Hepatocyte (in vitro differentiated cells): ENCODE results near the gene EPHB6.

ENCODE experiments used
- CTCF ChIP-seq: fragments of 200-600 bp; sonication (generic); IDR thresholded peaks from 2 replicates; pipeline ENCODE4 v1.5.1; 2016; ENCODE audit warnings: antibody characterized with exemption, mild to moderate bottlenecking; ENCODE audit not compliant: poor library complexity
- EZH2 ChIP-seq: fragments of 200-600 bp; sonication (generic); IDR thresholded peaks from 2 replicates; pipeline ENCODE4 v1.6.1; 2016; ENCODE audit warnings: antibody characterized with exemption, mild to moderate bottlenecking, borderline replicate concordance

- TF ChIP-seq CTCF (no peak), EZH2 (no peak)
Observed at GRCh38 chr7:142872106-142872675, 17.3 kb downstream of the EPHB6 start.
